ENCODE measurements around the gene TGFBI. TPM values are rescaled to one million over a fixed set of nuclear protein-coding genes. Genes with fewer than 3 reads are reported as not detected.

Gene TGFBI
- total and polyA plus RNA-seq, 12 donors: 29.6 to 137 (median 50.4) TPM

DNA sequence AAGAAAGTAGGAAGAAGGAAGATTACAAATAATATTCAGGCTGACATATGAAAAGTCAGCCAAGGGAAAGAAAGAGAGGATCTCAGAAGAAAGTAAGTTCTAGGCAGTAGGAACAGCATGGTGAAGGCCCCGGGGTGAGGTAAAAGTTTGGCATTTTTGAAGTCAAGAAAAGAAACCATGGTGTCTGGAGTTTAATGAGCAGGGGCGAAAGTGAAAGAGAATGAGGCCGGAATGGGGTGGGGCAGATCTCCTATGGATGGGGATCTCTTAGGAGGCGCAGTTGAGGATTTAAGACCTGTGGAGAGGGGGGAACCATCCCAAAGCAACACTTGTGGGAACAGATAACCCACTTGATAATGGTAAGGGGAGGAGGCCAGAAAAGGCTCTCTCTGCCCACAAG lies 61.5 kb downstream of the TGFBI start:
- intact Hi-C loops (cut with DNase I): no loop called here
- WGBS, 2 donors: 93 to 96% methylated on average over 4 of the region's 4 CpGs
- Histone ChIP-seq H3K27me3 (no peaks in the 10 kb centered on the region), H3K9me3 (no peaks in the 10 kb centered on the region), H3K27ac (peak overlapping the region in 3 of 10 donors; percentile 5 to 95 (median 91)), H3K4me1 (peaks cover 7 to 56% (median 35%) of the 10 kb centered on the region in 9 donors), H3K36me3 (no peaks in the 10 kb centered on the region), H3K4me3 (no peak overlapping the region)
- DNase-seq (no peak), ATAC-seq (no peak)
- TF ChIP-seq, protein P1, sequence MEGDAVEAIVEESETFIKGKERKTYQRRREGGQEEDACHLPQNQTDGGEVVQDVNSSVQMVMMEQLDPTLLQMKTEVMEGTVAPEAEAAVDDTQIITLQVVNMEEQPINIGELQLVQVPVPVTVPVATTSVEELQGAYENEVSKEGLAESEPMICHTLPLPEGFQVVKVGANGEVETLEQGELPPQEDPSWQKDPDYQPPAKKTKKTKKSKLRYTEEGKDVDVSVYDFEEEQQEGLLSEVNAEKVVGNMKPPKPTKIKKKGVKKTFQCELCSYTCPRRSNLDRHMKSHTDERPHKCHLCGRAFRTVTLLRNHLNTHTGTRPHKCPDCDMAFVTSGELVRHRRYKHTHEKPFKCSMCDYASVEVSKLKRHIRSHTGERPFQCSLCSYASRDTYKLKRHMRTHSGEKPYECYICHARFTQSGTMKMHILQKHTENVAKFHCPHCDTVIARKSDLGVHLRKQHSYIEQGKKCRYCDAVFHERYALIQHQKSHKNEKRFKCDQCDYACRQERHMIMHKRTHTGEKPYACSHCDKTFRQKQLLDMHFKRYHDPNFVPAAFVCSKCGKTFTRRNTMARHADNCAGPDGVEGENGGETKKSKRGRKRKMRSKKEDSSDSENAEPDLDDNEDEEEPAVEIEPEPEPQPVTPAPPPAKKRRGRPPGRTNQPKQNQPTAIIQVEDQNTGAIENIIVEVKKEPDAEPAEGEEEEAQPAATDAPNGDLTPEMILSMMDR (IDR thresholded peaks at IDR 0.05): no peak

DNA sequence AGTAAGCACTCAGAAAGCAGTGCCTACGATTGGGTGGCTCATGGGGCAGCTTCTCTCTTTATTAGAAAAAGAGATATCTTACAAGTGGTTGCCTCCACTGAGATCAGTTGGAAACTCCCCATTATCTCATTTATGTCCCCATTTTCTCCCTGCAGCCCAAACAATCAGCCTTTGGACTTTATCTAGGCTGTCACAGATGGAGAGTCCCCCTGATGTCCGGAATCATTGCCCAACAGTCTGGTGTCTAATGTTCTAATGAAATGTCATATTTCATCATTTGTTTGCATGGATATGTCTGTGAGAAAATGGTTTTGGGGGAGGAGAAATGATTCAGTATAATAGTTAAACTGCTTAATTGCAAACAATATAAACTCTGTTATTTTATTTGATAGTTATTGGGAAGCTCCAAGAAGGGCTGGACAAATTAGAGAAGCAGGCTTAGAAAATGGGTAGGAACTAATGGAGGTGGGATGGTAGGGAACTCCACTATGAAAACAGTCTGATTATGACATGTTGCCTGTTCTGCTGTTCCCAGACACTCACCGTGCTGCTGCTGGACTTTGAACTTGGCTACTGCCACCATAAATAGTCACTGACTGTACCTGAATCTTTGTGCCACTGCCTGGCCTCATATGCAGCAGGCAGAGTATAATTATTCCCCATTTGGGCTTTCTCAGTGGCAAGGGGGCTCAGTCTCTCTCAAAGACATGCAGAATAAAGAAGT lies 65.6 kb downstream of the TGFBI start:
- H3K36me3 ChIP-seq: no peaks in the 10 kb centered on the region
- peaks cover 0 to 4% (median 0%) of the 10 kb centered on the region in 7 donors for H3K27me3 ChIP-seq
- no peaks in the 10 kb centered on the region for H3K9me3 ChIP-seq
- intact Hi-C loops (cut with DNase I): no loop called here
- H3K27ac ChIP-seq: no peak overlapping the region
- no peak overlapping the region for H3K4me3 ChIP-seq
- 60% methylated on average over 3 of the region's 3 CpGs for WGBS, 2 donors
- H3K4me1 ChIP-seq: peaks cover 0 to 23% (median 8%) of the 10 kb centered on the region in 9 donors
- TF ChIP-seq, protein P1 (IDR thresholded peaks at IDR 0.05): no peak
- DNase-seq (no peak), ATAC-seq (peak in 1 of 8 donors; percentile 25)

DNA sequence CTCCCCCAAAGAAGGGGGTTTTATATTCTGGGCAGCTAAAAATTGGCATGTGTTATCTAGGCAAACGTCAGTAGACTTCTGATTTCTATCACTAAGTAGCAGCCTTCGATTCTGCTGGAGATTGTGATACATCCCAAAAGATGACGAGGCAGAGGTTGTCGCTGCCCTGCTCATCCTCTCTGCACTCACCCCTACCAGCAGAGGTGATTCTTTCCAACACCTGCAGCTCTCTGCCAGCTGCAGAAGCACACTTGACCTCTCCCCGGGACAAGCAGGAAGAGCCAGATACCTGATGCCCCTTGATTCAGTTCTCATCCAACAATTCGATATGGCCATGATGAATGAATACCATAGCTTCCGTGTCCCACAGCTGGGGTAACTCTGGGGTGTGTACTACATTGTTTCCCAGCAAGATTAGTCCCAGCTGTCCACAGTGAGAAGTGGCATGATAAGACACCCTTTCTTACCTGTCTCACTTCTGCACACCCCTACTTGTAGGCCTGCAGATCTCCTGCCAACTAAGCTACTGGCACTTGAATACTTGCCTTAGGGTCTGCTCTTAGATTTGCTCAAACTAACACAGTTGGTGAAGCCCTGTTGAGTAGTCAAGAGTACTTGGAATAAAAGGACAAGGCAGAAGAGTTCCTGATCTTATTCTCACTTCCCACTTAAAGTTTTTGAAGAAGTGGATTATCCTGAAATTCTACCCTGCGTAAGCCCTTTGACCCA lies 66.3 kb downstream of the TGFBI start:
- Histone ChIP-seq H3K27ac (no peak overlapping the region), H3K4me3 (no peak overlapping the region), H3K27me3 (peaks cover 0 to 4% (median 0%) of the 10 kb centered on the region in 7 donors), H3K9me3 (no peaks in the 10 kb centered on the region), H3K36me3 (no peaks in the 10 kb centered on the region), H3K4me1 (peaks cover 0 to 16% (median 1%) of the 10 kb centered on the region in 9 donors)
- intact Hi-C loops (cut with DNase I): no loop called here
- no peak for ATAC-seq
- WGBS, 2 donors: 79 to 82% methylated on average over 8 of the region's 8 CpGs
- DNase-seq: no peak
- TF ChIP-seq, protein P1 (IDR thresholded peaks at IDR 0.05): no peak

DNA sequence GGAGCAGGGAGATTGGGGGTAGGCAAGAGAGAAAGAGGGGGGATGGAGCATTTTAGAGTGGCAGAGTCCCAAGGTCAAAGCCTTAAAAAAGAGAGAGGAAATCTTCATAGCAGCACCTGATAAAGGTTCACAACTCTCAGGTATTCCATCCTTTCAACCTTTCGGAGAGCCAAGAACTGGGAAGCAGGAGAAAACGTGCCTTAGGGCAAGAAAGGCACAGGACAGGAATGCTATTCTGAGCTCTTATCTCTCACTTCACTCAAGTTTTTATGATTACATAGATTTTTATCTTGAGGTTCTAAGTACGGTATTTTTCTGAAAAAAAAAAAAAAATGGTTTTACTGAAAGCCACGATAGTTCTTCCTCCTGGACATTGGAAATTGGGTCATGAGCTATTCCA lies 69.4 kb downstream of the TGFBI start:
- TF ChIP-seq, protein P1 (IDR thresholded peaks at IDR 0.05): no peak
- intact Hi-C loops (cut with DNase I): no loop called here
- Histone ChIP-seq H3K27ac (no peak overlapping the region), H3K36me3 (no peaks in the 10 kb centered on the region), H3K9me3 (no peaks in the 10 kb centered on the region), H3K4me1 (peaks cover 0 to 8% (median 0%) of the 10 kb centered on the region in 9 donors), H3K4me3 (no peak overlapping the region), H3K27me3 (peaks cover 0 to 4% (median 0%) of the 10 kb centered on the region in 7 donors)
- DNase-seq (no peak), ATAC-seq (no peak)
- 61 to 77% methylated on average over 4 of the region's 4 CpGs for WGBS, 2 donors
